Measurements from ENCODE around the gene VWA8.

- no peak for TF ChIP-seq CTCF (IDR thresholded peaks at IDR 0.05)
- no peak for TF ChIP-seq POLR2A (IDR thresholded peaks at IDR 0.05)
These were observed 398.8 kb downstream of the VWA8 start for GRCh38 chr13:41562083-41562482.
